Fibroblast of peridontal ligament (primary cell): ENCODE results near the gene UGT1A3.

Experiments
- DNase-seq: peaks from one replicate; pipeline ENCODE4 v3.0.0-alpha.2; 2010; ENCODE audit errors: extremely low read depth

UGT1A3 gene

GRCh38 chr2:233758141-233758540 is 29.3 kb downstream of the UGT1A3 start:
- no peak for DNase-seq

- DNase-seq: no peak
These were observed 30.0 kb downstream of the UGT1A3 start for GRCh38 chr2:233758849-233759248.

- DNase-seq: no peak
These were observed 31.2 kb downstream of the UGT1A3 start, which contains the start of gene UGT1A1 for GRCh38 chr2:233760043-233760442. TSS of gene UGT1A1 (plus strand) at chr2:233760270. CDS start at chr2:233760288, 18 bp downstream.

- peak; percentile 17 for DNase-seq
These were observed 32.4 kb downstream of the UGT1A3 start for GRCh38 chr2:233761040-233761769.

- DNase-seq: peak; percentile 73
These were observed 35.4 kb downstream of the UGT1A3 start for GRCh38 chr2:233764264-233764663.

GRCh38 chr2:233764761-233765160 is 35.9 kb downstream of the UGT1A3 start:
- no peak for DNase-seq

GRCh38 chr2:233766416-233766815 is 37.6 kb downstream of the UGT1A3 start:
- DNase-seq: no peak

- no peak for DNase-seq
These were observed 39.2 kb downstream of the UGT1A3 start for GRCh38 chr2:233768076-233768475.

GRCh38 chr2:233769260-233769659 is 40.4 kb downstream of the UGT1A3 start:
- DNase-seq: no peak

GRCh38 chr2:233772153-233772552 is 43.3 kb downstream of the UGT1A3 start:
- no peak for DNase-seq

GRCh38 chr2:233772583-233772982 is 43.7 kb downstream of the UGT1A3 start:
- DNase-seq: no peak

GRCh38 chr2:233773854-233774253 is 45.0 kb downstream of the UGT1A3 start:
- DNase-seq: no peak

- DNase-seq: no peak
These were observed 46.6 kb downstream of the UGT1A3 start for GRCh38 chr2:233775414-233775813.

- no peak for DNase-seq
These were observed 49.2 kb downstream of the UGT1A3 start, which contains the start of gene MROH2A for GRCh38 chr2:233778030-233778429. TSS of gene MROH2A (plus strand) at chr2:233778330. CDS start at chr2:233779359, 1,029 bp downstream.

- DNase-seq: no peak
These were observed 50.9 kb downstream of the UGT1A3 start for GRCh38 chr2:233779722-233780121.

GRCh38 chr2:233780771-233781170 is 51.9 kb downstream of the UGT1A3 start:
- DNase-seq: no peak

GRCh38 chr2:233789554-233789953 is 60.7 kb downstream of the UGT1A3 start:
- DNase-seq: no peak

- no peak for DNase-seq
These were observed 62.5 kb downstream of the UGT1A3 start for GRCh38 chr2:233791151-233791882.

GRCh38 chr2:233791883-233792329 is 63.1 kb downstream of the UGT1A3 start:
- DNase-seq: no peak

GRCh38 chr2:233792720-233793119 is 63.9 kb downstream of the UGT1A3 start:
- no peak for DNase-seq

- DNase-seq: no peak
These were observed 64.8 kb downstream of the UGT1A3 start for GRCh38 chr2:233793465-233794127.

- DNase-seq: no peak
These were observed 65.4 kb downstream of the UGT1A3 start for GRCh38 chr2:233794128-233794658.
